Kidney glomerular epithelial cell (primary cell): ENCODE results near the gene DUSP3.
"Not testable (repeated sequence)": the region's sequence is repeated elsewhere in the genome, so short reads cannot be mapped to it uniquely, and the experiment has no call there.

Experiments
- DNase-seq: peaks from one replicate; lab custom pipeline; 2025; lab: John Stamatoyannopoulos, UW

The DUSP3 gene

DNA sequence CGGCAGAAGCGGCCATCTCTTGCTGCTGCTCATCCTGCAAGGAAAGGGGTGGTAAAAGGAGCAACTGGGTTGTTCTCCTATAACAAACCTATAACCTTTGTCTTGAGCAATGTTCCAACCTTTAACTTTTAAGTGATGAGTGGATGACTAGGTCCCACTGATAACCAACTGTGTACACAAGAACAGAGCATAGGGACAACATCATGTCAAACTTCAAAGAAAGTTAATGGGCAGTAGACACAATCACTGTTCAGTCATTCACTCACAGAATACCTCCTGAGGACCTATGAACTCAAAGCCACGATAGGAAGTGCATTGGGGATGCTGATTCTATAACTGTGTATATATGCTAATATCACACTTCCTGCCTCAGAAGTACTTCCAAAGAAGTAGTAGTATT lies 23.1 kb upstream of the DUSP3 start:
- no peak for DNase-seq

DNA sequence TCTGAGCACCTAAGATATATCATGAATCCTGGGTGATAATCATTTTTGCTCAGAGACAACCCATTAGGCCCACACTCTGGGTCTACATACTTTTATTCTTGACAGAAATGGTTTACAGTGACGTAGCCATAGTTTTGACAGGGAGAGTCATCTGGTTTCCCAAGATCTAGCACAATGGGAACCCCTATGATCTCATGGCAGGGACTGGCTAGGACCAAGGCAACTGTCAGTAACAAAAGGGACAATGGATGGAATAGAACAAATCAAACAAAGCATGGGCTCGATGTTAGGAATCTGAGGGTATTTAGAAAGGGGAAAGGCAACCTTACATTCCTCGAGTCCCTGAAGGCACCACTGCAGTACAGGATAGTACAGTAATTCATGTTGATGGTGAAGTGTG lies 22.0 kb upstream of the DUSP3 start:
- DNase-seq: no peak

DNA sequence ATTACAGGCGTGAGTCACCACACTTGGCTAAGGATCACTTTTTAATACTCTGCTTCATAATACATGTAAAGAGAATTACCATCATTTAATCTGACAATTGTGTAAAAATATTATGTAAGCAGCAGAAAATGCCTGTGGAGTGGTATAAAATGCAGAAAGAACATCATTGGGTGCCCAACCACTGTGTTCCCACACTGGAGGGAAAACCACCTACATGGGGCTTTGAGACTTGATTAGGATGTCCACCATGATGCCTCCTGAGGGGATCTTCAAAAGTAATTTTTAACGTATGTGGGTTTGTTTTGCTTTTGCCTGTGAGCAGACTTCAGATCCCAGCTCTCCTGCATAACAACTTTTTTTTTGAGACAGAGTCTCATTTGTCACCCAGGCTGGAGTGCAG lies 20.3 kb upstream of the DUSP3 start:
- DNase-seq: no peak

DNA sequence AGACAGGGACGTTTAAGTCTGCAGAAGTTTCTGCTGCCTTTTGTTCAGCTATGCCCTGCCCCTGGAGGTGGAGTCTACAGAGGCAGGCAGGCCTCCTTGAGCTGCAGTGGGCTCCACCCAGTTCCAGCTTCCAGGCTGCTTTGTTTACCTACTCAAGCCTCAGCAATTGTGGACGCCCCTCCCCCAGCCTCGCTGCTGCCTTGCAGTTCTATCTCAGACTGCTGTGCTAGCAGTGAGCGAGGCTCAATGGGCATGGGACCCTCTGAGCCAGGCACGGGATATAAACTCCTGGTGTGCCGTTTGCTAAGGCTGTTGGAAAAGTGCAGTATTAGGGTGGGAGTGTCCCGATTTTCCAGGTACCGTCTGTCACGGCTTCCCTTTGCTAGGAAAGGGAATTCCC lies 19.2 kb upstream of the DUSP3 start:
- DNase-seq: not testable (repeated sequence)

DNA sequence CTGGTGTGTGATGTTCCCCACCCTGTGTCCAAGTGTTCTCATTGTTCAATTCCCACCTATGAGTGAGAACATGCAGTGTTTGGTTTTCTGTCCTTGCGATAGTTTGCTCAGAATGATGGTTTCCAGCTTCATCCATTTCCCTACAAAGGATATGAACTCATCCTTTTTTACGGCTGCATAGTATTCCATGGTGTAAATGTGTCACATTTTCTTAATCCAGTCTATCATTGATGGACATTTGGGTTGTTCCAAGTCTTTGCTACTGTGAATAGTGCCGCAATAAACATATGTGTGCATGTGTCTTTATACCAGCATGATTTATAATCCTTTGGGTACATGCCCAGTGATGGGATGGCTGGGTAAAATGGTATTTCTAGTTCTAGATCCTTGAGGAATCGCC lies 13.9 kb upstream of the DUSP3 start:
- not testable (repeated sequence) for DNase-seq

DNA sequence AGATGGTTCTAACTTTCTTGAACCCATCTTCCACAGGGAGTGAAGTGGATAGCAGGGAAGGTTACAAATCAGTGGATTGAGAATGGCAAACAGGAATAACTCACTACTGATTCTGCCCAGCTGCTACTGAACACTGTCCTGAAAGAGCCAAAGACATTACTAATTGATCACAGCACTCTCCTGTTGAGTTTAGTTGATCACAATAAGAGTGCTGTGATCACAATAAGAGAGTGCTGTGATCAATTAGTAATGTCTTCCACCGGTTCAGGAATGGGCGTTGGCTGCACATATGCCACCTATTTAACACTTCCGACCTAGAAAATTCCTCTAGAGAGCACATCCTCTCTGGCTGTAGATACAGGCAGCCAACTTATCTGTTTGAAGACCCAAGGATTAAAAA lies 12.8 kb upstream of the DUSP3 start:
- DNase-seq: peak; percentile 23

DNA sequence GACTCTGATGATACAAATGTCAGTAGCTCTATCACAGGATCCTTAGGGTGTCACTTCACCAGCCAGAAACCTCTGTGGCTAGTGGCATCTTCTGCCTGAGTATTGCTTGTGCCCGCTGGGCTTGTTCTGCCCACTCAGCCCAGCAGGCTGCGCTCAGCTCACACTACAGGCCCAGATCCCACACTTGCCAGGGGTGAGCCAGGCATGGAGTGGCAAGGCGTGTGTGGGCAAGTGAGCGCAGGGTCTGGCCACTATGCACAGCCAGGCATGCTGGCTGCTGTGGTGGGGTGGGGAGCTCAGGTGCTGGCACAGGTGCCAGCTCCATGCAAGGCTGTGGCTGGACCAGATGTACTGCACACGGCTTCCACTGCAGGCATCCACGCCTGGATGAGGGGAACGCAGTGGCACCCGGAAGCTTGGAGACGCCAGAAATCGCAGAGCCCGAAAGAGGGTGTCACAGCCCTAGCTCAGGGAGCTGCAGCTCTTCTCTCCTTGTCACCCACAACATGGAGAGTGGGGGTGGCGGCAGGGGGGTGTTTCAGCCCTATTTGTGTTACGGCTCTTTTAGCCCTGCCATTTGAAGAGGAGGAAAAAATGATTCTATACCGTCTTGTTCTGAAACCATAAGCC lies 11.6 kb upstream of the DUSP3 start:
- DNase-seq: no peak

DNA sequence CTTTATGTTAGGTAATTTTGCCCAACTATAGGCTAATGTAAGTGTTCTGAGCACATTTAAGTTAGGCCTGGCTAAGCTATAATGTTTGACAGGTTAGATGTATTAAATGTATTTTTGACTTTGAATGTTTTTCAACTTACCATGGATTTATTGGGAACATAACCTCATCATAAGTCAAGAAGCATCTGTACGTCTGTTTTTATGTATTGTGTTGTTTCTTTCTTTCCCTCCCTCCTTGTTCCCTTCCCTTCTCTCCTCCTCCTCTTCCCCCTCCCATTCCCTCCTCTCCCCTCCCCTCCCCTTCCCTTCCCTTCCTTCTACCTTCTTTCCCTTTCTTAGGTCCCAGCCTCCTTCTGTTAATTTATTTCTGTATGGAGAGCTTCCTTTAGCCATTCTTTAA lies 10.7 kb upstream of the DUSP3 start:
- DNase-seq: no peak

DNA sequence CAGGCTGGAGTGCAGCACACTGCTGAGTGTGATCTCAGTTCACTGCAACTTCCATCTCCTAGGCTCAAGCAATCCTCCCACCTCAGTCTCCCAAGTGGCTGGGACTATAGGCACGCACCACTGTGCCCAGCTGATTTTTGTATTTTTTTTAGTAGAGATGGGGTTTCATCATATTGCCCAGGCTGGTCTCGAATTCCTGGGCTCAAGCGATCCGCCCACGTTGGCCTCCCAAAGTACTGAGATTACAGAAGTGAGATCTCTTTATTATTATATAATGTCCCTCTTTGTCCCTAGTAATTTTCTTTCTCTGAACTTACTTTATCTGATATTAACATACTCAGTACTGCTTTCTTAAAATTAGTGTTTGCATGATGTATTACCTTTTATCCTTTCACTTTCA lies 9.8 kb upstream of the DUSP3 start:
- DNase-seq: no peak

DNA sequence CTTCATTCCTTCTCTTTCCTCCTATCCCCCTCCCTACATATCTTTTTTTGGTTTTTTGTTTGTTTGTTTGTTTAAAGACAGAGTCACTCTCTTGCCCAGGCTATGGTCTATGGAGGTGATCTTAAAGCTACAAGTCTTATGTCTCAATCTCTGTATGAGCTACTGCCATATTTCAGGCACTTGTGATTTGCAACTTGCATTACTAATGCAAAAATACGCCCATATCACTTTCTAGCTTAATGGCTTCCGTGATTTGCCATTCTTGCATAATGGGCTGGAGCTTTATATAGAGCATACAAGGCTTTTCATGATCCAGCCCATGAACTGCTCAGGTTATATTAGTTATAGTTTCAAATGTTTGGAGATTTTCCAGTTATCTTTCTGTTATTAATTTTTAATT lies 9.0 kb upstream of the DUSP3 start:
- no peak for DNase-seq

DNA sequence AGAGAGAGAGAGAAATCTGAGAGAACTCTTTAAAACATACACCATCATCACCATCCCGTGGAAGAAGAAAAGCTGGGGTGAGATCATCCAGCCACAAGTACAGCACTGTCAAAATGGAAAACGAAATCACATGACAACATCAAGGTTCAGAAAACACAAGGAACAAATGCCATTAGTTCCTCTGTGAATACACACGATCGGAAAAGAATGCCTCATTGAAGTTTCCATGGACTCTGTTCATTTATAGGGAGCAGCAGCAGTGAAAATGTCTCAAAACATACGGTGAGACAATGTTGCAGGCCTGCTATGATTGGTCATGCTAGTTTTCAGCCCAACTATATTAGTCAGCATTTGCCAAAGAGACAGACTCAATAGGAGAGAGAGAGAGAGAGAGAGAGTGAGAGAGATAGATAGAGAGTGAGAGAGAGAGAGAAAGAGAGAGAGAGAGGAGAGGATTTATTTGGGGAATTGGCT lies 5.9 kb upstream of the DUSP3 start:
- DNase-seq: no peak

DNA sequence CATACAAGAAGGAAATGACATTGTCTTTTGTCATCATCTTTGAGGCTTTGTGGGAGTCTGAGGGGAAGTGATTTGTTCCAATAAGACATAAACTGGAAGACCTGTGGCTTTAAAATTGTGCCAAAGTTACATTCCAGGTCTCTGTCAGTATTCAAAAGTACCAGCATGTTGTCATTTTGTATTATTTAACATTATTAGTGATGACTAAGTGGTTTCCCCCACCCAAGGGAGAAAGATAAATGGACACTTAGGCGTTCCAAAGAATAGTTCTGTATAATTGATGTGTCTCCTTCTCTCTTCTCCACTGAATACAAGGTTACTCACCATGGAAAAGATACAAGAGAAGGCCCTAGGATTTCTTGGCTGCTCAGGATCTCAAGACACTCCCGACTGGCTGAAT lies 5.3 kb upstream of the DUSP3 start:
- DNase-seq: peak; percentile 15

DNA sequence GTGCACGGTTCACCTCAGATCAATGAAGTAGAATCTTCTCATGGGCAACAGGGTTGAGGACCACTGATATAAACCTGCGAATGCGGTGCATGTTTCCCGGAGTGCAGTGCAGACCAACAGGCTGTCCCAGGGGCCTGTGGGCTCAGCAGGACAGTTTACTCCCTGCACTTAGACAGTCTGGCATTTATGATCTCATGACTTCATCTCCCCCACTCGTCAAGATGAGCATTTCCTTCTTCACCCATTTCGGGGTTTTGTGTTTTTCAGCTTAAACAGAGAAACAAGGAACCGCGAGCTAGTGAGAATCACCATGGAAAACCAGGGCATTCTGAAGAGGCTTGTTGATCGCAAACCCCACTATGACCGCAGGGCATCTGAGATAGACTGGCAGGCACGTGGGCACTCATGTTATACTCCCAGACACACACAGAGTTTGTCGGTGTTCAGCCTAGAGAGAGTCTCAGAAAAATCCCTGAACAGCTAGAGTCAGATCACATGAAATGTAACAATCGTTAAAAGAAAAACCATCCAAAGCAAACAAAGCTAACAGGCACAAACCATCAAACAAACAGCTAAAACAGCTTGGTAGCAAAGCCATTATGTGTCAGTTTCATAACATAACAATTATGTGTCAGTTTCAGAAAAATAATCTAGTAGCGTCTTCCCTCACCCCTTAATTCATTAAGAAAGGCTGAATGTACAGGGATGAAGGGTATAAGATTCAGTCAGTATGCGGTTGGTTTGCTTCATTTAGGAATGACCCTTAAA lies 4.3 kb upstream of the DUSP3 start:
- no peak for DNase-seq

DNA sequence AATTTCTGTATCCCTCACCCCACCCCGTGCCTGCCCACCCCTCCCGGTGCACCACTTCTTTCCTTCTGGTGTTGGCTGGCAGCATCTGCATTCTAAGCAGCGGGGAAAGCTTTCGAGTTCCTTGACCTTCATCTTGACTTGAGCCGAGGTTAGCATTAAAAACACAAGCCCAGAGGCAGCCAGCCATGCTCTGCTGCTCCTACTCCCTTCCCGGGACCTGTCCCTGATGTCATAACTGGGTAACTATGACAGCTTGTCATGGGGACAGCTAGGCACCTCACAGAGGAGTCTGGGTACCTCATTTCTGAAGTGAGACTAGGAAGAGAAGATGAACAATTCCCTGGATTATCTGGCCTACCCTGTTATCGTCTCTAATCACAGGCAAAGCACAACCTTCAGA lies 1.4 kb upstream of the DUSP3 start, which contains the start of gene CFAP97D1:
Gene CFAP97D1 (plus strand): TSS at position 301 of the 400 bp plus-strand sequence. CDS start 28 bp downstream, at position 329.
- no peak for DNase-seq

DNA sequence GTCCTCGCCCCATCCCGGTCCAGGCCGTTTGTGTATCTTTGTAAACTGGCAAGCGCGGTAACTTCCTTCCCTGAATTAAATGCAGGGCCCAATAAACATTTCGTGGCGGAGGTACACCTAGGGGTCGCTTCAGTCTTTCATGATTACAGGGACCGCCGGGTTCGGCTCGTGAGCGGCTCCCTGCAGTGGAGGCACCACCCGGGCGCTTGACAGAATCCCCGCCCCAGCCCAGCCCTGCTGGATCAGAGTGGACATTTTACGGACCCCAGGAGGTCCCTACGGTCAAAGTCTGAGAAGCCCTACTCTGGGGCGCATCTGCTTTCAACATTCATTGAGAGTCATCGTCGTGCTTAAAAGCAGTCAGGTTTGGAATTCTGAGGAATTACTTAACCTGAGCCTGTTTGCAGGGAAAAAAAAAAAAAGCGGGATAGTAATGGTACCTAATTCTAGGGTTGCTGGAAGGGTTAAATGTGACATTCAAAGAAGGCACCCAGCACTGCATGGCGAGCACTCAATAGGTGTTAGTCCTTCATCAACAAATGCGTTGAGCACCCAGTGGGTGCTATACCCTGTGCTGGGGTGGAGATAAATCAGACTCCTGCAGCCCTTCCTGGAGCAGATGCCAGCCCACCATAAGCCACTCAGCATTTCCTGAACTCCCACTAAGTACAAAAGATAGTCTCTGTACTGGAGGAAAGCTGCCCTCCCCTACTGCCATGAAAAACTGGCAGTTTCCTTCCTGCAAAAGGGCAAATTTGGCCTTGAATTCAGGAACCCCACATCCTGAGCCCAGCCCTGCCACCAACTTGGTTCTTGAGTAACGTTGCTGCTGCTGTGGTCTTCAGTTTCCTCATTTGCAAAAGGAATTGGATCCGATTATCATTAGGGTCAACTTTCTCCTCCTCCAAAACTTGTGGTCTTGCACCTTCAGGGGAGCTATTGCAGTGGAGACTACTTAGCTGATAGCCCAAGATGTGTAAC lies 658 bp upstream of the DUSP3 start:
- DNase-seq: no peak

DNA sequence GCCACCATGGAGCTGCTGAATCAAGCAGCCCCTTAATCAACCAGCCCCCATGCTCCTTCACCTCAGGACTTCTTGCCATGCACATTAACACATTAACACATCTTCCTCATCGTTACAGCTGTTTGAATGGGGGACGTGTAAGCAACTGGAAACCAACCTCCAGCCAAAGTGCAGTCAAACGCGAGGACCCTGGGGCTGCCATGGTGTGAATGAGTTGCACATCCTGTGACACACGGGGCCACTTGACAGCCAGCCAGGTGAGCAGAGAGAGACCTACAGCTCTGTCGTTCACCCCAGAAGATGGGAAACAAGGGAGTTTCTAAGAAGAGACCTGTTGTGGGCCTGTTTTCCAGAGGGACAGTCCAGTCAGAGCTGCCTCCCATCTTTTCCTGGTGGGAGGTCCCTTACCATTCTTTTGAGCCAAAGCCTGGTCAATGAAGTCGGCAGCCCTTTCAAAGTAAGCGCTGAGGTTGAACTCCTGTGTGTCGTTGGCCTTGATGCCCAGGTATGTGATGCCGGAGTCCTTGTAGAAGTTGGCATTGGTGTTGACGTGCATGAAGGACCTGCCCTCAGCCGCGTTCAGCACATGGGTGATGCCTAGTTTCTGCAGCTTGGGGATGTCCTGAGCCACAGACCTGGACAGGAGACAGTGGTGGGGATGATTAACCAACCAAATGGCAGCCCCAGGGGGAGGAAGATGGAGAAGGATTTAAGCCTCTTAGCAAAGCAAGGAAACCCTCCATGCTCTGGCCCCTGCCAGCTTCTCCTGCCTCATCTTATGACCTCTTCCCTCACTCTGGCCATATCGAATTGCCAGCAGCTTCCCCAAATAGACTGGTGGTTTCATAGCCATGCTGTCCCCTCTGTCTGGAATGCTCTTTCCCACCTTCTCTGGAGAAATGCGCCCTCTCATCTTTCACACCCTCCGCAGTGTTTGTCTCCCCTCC lies 4.2 kb downstream of the DUSP3 start:
- no peak for DNase-seq

DNA sequence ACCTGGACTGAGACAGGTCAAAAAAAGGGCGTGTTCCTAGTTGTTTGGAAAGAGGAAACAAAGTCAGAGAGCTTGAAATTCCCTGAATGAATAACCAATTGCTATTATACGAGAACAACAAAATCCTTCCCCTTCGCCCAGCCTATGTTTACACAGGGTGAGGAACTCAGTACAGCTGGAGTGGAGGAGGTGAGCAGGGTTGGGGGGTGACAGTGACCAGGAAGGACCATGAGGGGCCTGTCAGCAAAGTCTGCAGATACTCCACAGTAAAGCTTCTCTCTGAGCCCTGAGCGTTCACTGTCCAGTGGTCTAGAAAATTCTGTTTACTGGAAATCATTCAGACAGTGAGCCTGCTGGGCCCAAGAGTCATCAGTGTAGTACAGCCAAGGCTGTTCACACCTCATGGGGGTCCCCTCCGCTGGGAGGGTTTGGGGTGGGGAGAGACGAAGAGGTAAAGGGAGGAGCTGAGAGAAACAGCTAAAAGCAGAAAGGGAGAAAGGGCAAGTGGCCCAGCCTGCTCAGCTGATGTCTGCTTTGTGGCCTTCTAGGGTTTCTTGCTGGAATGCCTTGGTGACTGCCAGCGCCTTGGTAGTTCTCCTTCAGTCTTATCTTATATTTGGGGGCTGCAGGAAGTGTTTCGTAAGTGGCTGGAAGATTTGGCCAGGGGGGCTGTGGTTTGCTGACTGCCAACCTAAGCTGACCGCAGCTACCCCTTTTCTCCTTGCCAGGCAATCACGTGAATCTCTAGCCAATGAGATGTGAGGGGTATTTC lies 5.7 kb downstream of the DUSP3 start:
- no peak for DNase-seq

DNA sequence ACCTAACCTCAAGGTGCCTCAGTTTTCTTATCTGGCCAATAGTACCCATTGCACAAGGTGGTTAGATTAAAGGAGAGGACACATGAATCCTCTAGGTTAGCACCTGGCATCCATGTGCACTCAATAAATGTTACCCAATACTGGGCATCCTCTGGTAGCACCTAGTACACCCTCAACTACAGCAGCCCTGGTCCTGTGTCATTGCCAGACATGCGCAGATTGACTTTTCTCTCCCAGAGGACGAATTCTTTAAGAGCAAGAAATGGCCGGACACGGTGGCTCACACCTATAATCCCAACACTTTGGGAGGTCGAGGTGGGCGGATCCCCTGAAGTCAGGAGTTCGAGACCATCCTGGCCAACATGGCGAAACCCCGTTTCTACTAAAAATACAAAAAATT lies 7.3 kb downstream of the DUSP3 start:
- no peak for DNase-seq

DNA sequence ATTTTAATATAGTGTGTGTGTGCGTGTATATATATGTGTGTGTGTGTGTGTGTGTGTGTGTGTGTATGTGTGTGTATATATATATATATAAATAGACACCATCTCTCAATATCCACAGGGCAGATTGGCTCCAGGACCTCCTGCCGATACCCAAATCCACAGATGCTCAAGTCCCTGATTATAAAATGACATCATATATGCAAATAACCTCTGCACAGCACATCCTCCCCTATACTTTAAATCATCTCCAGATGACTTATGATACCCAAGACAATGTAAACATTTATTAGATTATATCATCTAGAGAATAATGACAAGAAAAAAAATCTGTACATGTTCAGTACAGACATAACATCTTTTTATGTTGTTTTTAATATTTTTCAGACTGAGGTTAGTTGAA lies 7.8 kb downstream of the DUSP3 start:
- DNase-seq: no peak

DNA sequence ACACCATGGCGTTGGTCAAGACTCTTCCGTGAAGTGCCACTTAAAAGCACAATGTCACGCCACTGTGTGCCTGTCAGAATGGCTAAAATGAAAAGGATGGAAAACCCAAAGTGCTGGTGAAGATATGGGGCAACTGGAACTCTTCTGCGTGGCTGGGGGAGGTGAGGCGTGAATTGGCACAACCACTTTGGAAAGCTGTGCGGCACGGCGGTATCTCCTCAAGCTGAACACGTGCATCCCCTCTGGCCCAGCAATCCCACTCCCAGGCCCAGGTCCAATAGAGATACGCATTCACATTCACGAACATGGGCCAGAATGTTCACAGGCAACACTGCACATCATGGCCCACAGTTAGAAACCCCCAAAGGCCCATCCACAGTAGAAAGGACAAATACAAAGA lies 8.9 kb downstream of the DUSP3 start:
- DNase-seq: no peak

DNA sequence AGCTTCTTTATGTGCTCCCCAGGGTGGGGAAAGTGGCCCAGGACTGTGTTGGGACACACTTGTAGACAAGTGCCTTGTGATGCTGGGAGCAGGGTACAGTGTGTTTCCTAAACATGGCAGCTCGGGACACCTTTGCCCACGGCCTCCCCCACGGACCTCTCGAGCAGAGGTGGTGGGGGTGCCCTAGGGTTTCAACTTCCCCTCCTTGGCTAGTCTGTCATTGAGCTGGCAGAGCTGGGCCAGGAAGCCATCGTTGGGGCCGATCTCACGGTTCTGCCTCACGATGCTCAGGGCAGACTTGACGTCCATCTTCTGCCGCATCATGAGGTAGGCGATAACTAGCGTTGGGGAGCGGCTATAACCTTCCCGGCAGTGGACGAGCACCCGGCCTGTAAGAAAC lies 9.4 kb downstream of the DUSP3 start:
- no peak for DNase-seq
